ENCODE measurements around the gene ZBTB7C. TPM values are rescaled to one million over a fixed set of nuclear protein-coding genes. Genes with fewer than 3 reads are reported as not detected.

Gene ZBTB7C
- total and polyA plus RNA-seq, 2 of the 8 experiments (the other 6 are each of a cell fraction or from before 2014, with no cell fraction given): 0.15 to 0.45 TPM

DNA sequence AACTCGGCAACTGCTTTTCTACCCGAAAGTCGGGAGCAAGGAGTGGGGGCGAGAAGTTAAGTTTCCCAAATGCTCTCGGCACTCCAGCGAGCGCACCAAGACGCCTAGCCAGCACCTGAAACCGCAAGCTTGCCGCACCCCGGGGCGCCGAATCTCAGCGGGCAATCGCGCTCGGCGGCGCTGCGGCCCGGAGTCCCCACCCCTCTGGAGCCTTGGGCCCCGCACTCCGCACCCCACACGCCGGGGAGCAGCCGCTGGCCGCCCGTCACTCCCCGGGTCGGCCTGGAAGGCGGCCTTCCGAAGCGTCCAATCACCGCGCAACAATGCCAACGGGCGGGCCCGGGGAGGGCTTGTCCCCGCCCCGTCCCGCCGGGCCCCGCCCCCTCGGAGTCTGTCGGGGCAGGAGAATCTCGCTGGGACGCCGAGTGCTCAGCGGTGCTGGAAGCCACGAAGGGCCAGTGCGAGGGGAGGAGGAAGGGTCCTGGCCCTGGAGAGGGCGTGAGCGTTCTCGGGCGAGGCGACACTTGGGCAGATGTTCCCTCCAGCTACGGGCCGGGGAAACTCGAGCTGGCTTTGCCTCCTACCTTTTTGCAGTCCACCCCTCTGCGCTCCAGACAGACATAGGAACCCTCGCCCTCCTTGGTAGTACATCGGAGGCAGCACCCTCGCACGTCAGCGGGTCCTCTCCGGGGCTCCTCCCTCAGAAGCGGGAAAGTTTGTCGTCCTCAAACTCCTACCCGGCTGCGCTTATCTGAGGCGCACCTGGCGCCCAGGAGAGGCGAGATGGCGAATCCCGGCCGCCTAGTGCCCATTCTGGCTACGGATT, 1.1 kb upstream of the ZBTB7C start (continued):
- TF ChIP-seq, protein P1, sequence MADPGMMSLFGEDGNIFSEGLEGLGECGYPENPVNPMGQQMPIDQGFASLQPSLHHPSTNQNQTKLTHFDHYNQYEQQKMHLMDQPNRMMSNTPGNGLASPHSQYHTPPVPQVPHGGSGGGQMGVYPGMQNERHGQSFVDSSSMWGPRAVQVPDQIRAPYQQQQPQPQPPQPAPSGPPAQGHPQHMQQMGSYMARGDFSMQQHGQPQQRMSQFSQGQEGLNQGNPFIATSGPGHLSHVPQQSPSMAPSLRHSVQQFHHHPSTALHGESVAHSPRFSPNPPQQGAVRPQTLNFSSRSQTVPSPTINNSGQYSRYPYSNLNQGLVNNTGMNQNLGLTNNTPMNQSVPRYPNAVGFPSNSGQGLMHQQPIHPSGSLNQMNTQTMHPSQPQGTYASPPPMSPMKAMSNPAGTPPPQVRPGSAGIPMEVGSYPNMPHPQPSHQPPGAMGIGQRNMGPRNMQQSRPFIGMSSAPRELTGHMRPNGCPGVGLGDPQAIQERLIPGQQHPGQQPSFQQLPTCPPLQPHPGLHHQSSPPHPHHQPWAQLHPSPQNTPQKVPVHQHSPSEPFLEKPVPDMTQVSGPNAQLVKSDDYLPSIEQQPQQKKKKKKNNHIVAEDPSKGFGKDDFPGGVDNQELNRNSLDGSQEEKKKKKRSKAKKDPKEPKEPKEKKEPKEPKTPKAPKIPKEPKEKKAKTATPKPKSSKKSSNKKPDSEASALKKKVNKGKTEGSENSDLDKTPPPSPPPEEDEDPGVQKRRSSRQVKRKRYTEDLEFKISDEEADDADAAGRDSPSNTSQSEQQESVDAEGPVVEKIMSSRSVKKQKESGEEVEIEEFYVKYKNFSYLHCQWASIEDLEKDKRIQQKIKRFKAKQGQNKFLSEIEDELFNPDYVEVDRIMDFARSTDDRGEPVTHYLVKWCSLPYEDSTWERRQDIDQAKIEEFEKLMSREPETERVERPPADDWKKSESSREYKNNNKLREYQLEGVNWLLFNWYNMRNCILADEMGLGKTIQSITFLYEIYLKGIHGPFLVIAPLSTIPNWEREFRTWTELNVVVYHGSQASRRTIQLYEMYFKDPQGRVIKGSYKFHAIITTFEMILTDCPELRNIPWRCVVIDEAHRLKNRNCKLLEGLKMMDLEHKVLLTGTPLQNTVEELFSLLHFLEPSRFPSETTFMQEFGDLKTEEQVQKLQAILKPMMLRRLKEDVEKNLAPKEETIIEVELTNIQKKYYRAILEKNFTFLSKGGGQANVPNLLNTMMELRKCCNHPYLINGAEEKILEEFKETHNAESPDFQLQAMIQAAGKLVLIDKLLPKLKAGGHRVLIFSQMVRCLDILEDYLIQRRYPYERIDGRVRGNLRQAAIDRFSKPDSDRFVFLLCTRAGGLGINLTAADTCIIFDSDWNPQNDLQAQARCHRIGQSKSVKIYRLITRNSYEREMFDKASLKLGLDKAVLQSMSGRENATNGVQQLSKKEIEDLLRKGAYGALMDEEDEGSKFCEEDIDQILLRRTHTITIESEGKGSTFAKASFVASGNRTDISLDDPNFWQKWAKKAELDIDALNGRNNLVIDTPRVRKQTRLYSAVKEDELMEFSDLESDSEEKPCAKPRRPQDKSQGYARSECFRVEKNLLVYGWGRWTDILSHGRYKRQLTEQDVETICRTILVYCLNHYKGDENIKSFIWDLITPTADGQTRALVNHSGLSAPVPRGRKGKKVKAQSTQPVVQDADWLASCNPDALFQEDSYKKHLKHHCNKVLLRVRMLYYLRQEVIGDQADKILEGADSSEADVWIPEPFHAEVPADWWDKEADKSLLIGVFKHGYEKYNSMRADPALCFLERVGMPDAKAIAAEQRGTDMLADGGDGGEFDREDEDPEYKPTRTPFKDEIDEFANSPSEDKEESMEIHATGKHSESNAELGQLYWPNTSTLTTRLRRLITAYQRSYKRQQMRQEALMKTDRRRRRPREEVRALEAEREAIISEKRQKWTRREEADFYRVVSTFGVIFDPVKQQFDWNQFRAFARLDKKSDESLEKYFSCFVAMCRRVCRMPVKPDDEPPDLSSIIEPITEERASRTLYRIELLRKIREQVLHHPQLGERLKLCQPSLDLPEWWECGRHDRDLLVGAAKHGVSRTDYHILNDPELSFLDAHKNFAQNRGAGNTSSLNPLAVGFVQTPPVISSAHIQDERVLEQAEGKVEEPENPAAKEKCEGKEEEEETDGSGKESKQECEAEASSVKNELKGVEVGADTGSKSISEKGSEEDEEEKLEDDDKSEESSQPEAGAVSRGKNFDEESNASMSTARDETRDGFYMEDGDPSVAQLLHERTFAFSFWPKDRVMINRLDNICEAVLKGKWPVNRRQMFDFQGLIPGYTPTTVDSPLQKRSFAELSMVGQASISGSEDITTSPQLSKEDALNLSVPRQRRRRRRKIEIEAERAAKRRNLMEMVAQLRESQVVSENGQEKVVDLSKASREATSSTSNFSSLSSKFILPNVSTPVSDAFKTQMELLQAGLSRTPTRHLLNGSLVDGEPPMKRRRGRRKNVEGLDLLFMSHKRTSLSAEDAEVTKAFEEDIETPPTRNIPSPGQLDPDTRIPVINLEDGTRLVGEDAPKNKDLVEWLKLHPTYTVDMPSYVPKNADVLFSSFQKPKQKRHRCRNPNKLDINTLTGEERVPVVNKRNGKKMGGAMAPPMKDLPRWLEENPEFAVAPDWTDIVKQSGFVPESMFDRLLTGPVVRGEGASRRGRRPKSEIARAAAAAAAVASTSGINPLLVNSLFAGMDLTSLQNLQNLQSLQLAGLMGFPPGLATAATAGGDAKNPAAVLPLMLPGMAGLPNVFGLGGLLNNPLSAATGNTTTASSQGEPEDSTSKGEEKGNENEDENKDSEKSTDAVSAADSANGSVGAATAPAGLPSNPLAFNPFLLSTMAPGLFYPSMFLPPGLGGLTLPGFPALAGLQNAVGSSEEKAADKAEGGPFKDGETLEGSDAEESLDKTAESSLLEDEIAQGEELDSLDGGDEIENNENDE (IDR thresholded peaks at IDR 0.05; ENCODE audit: insufficient replicate concordance, low read length): no peak
- TF ChIP-seq BACH1 (IDR thresholded peaks at IDR 0.05; ENCODE audit: low read length) (no peak), CEBPB (IDR thresholded peaks at IDR 0.05; ENCODE audit: low read depth, low read length) (no peak), RFX5 (IDR thresholded peaks at IDR 0.05; ENCODE audit: borderline replicate concordance, low read depth, low read length) (no peak), GABPA (IDR thresholded peaks at IDR 0.05; ENCODE audit: borderline replicate concordance, insufficient read depth, low read length) (no peak), FOSL1 (IDR thresholded peaks at IDR 0.05; ENCODE audit: insufficient read depth, low read depth, low read length) (no peak), KDM1A (IDR thresholded peaks at IDR 0.05; ENCODE audit: borderline replicate concordance, low read length) (no peak), KDM5A (IDR thresholded peaks at IDR 0.05; ENCODE audit: low read length) (no peak), POLR2AphosphoS5 (IDR thresholded peaks at IDR 0.05; ENCODE audit: low read depth, low read length) (no peak)
- TF ChIP-seq, protein P2, sequence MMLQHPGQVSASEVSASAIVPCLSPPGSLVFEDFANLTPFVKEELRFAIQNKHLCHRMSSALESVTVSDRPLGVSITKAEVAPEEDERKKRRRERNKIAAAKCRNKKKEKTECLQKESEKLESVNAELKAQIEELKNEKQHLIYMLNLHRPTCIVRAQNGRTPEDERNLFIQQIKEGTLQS (IDR thresholded peaks at IDR 0.05; ENCODE audit: insufficient read depth, low read depth, low read length): no peak
